Activated CD4-positive, alpha-beta T cell treated with anti-CD3 and anti-CD28 coated beads, Interleukin-2, Interleukin-4, amounts not matched to agents 100 ng/mL and 50 ng/mL, durations not matched to agents 16 hours and 8 hours (primary cell): ENCODE data around the gene NNAT.
"Not testable (repeated sequence)": the region's sequence is repeated elsewhere in the genome, so short reads cannot be mapped to it uniquely, and the experiment has no call there.

ENCODE experiments used
- DNase-seq: peaks from one replicate; pipeline ENCODE4 v3.0.0-alpha.2; 2020; ENCODE audit warnings: low spot score

NNAT gene

GRCh38 chr20:37521061-37521771 is at the start of gene NNAT:
Gene NNAT, plus strand, starts transcription at chr20:37521250. Its CDS starts 82 bp downstream, at chr20:37521332.
- no peak for DNase-seq

- DNase-seq = no peak
These were observed 49.3 kb upstream of the NNAT start for GRCh38 chr20:37471741-37472235.

GRCh38 chr20:37472435-37472834 is 48.6 kb upstream of the NNAT start:
- not testable (repeated sequence) for DNase-seq

GRCh38 chr20:37473249-37474000 is 47.6 kb upstream of the NNAT start:
- DNase-seq = no peak

GRCh38 chr20:37474386-37474785 is 46.7 kb upstream of the NNAT start:
- DNase-seq = no peak

GRCh38 chr20:37475252-37475651 is 45.8 kb upstream of the NNAT start:
- DNase-seq = no peak

- DNase-seq = no peak
These were observed 44.0 kb upstream of the NNAT start for GRCh38 chr20:37477041-37477440.

- no peak for DNase-seq
These were observed 41.8 kb upstream of the NNAT start for GRCh38 chr20:37479266-37479665.

GRCh38 chr20:37479925-37480691 is 40.9 kb upstream of the NNAT start:
- no peak for DNase-seq

GRCh38 chr20:37480919-37481318 is 40.1 kb upstream of the NNAT start:
- no peak for DNase-seq

GRCh38 chr20:37481610-37482009 is 39.4 kb upstream of the NNAT start:
- no peak for DNase-seq

- DNase-seq = no peak
These were observed 36.7 kb upstream of the NNAT start for GRCh38 chr20:37484331-37484730.

- DNase-seq = not testable (repeated sequence)
These were observed 34.8 kb upstream of the NNAT start for GRCh38 chr20:37486209-37486608.

- no peak for DNase-seq
These were observed 30.2 kb upstream of the NNAT start for GRCh38 chr20:37490663-37491350.

GRCh38 chr20:37492096-37492625 is 28.9 kb upstream of the NNAT start:
- DNase-seq = no peak

GRCh38 chr20:37492945-37493344 is 28.1 kb upstream of the NNAT start:
- DNase-seq = no peak

- no peak for DNase-seq
These were observed 26.7 kb upstream of the NNAT start for GRCh38 chr20:37494301-37494700.

- DNase-seq = no peak
These were observed 26.3 kb upstream of the NNAT start for GRCh38 chr20:37494796-37495195.

- DNase-seq = no peak
These were observed 22.9 kb upstream of the NNAT start for GRCh38 chr20:37498066-37498665.

GRCh38 chr20:37500311-37500710 is 20.7 kb upstream of the NNAT start:
- no peak for DNase-seq

- no peak for DNase-seq
These were observed 19.1 kb upstream of the NNAT start for GRCh38 chr20:37501940-37502339.
